ENCODE measurements around the gene LHX8.
"Not testable (repeated sequence)": the region's sequence is repeated elsewhere in the genome, so short reads cannot be mapped to it uniquely, and the experiment has no call there.

Gene LHX8

DNA sequence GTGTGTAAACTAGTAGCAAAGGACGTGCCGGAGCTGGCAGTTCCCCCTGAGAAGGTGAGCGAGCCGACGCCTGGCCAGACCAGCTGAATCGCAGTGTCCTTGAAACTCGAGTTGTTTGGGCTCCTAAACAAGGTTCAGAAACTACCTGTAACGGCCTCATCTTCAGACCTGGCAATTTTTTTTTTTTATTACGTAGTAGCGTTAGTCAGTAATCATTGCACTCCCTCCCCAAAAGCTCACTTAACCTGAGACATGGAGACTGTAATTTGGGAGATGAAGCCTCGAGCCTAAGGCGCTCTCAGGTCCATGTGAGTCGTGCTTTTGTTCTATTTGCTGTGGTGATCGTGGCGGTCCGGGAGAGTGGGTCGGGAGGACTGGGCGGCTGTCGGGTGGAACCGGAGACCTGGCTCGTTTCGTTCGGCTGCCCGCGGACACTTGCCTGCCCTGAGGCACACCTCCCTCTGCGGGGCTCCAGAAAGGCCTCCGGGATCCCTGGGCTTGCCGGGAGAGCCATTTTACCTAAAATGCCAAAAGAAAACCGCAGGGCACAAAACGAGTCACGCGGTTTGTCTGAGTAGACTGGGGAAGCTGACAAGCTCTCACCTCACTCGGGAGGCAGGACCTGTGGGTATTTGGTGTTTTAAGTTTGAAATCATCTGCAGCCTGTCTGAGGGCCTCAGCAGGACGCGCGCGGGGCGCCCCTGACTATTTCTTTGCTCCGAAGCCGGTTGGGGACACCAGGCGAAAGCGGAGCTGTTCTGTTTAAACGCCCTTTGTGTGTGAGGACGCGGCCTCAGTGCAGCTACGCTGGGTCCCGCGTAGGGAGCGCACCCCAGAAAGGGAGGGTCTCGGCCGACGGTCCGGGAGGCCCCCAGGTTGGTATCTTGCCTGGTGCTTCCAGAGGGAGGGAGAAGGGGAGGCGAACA is 722 bp downstream of the LHX8 start:
- DNase-seq: no peak

DNA sequence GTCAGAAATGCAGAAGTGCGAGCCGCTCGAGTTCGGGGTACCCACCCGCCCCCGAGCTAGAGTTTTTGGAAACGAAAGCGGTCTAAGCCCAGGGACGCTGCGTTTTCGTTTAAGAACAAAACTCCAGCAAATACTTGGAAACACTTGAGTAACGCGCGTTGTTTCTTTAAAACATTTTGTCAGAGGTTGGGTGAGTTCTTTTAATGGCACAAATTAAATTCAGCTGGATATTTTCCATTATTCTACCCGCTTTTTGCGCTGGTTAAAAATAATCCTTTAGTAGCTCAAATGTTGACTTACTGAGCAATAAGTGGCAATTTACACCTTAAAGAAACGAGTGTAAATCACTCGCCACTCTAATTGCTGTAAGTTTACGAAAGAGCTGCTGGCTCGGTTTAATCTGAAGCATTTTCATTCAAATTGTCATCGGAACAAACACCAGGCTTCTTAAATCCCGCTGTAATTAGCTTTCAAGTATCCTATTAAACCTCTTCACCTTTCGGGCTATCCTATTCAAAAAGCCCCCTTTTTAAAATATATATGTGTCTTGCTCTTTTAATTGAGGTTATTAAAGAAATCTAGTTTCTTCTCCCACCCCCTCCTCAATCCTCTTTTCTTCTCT is 1.5 kb downstream of the LHX8 start:
- DNase-seq: no peak

DNA sequence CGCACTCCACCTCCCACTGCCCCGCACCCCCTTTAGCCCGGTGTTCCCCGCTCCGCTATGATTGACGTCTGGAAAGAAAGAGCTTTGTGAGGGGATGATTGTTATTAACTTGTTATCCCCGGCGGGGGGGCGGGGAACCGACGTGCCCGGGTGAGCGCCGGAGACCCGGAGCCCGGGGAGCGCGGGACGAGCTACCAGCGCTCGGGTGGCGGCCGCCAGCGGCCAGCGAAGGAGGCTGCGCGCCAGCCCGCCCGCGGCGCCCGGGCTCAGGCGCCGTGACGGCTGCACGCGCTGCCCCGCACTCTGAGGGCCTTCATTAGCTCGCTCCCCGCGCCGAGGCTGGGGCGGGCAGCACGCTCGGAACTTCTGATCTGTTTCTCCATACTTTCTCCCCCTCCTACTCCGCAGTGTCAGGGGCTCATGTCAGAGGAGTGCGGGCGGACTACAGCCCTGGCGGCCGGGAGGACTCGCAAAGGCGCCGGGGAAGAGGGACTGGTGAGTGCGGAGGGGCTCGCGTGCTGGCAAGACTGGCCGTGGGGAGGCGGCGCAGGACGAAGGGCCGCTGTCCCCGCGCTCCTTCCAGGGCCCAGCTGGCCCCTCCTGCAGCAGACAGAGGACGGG is 2.1 kb downstream of the LHX8 start:
- DNase-seq: no peak

DNA sequence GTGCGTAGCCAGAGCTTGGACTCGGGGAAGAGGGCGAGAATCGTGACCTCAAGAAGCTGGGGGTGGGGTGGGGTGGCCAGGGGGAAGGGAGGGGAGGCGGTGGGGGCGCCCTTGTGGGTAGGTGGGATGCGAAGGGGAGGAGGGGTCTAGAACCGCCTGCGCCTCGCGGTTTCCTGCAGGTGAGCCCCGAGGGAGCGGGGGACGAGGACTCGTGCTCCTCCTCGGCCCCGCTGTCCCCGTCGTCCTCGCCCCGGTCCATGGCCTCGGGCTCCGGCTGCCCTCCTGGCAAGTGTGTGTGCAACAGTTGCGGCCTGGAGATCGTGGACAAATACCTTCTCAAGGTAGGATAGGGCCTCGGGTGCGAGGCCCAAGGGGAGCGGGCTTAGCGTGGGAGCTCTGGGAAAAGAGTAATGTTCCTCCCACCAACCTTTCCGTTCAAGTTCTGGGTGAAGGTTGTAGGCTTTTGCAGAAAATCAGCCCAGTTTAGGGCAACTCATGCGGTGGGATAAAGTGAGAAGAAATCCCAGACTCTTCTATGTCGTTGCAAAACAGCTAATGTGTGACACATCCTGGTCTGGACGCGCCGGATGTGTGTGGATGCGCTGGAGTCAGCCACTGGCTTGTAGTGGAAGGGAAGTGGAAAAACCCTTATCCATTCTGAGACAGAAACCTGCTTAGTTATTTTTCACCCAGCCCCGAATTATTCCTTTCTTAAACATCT is 2.9 kb downstream of the LHX8 start:
- DNase-seq: no peak

DNA sequence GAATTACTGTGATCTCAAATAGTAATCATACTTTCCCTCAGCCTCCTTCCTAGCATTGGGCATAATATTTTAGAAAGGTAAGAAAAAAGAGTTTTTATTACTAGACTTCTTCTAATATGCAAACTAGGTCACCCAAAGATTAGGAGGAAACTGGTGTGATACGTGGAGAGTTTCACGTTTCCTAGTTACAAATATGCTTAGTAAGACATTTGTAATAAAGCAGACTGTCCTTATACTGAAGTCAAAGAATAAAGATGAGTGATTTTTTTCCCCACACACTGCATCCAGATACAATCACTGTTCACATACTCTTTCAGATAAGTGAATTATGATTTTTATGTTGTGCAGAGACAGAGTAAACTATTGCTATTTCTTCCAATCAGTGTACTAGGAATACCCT is 17.9 kb downstream of the LHX8 start:
- DNase-seq: no peak

DNA sequence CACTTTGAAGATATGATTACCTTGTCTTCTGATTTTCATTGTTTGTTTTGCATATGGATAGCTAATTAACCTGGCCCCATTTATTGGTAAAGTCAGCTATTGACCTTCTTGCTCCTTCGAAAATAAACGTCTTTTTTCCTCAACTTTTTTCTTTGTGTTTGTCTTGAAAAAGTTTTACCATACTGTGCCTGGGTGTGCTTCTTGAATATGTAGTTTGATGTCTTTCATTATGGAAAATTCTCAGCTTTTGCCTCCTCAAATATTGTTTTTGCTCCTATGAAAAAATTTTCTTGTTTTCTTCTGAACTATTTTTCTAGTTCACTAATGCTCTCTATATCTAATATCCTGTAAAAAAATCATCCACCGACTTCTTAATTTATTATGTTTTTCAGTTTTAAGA is 25.0 kb downstream of the LHX8 start:
- DNase-seq: no peak

DNA sequence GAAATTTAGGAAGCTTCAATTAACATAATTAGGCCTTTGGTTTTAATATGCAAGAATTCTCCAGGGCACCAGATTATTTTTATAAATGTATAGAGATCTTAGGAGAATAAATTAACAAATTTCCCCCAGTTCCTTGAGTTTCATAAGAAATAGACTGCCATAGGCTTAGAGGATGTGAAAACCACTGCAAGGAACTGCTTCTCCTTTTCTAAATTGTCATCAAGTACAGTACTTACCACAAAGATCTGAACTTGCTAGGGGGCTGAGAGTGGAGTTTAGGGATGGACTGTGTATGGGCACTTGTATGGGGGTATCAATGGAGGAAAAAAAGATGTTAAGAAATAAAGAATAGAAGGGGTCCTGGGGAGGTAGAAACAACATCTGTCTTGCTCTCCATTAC is 31.1 kb downstream of the LHX8 start:
- no peak for DNase-seq

DNA sequence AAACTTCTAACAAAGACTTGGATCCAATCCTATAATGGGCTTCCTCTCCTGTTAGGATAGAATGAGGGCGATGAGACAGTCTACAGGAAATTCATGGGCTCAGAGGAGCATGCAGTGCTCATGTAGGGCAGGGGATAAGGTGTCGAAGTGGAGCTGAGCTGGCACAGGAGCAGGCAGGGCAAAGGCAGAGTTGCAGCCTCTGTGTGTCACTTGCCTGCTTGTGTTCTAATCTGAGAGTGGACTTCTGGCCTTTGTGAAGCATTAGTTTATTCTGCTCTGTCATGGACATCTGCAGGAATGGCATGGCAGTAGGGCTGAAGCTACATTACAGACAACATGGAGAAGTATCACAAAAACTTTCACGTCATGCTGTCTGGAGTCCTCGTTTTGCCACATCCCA is 32.6 kb downstream of the LHX8 start:
- no peak for DNase-seq

DNA sequence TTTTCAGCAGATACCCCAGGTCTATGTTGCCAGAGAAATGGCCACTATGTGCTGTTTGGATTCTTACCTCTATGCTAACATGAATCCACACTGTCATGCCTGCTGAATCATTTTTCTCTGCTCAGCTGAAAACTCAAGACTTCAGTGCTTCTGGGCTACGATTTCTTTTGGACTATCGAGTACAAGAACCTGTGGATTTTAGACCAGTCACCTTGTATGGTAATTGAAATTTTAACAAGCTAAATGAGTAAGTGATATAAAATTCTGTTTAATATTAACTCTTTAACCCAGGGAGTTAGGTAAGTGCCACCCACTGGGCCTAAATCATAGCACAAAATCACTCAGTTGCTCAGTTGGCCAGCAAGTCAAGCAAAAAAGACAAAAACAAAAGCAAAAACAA is 35.8 kb downstream of the LHX8 start:
- no peak for DNase-seq

DNA sequence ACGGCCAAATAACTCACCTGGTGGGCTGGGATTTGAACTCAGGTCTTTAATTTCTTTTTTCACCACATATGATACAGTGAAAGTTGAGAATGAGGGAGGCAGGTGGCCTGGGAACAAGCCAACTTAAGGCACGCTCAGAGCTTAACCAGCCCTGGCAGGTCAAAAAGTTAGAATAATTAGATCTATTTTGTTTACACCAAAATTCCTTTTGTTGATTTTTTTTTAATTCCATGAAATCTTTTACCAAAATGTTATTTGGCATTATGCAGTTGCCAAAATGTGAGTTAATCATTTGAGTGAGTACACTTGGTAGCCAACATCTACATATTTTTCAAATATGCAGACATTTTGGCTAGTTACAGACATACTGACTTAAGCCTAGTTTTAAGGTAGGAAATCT is 36.8 kb downstream of the LHX8 start:
- DNase-seq: no peak

DNA sequence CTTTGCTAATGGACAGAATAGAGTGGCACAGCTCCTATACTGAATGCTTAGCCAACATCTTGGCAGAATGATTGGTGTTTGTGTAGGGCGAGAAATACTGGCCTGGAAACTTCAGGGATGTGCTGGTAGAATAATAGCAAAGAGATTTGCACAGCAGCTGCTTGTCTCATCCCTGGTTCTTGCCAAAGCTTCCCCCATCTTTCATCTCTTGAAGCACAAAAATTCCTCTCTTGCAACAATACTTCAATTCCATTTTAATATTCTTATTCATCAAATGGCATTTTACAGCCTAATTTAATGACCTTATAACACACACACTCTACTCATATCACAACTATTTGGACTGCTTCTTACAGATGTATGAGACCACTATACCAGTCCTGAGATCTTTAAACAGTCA is 37.7 kb downstream of the LHX8 start:
- DNase-seq: no peak

DNA sequence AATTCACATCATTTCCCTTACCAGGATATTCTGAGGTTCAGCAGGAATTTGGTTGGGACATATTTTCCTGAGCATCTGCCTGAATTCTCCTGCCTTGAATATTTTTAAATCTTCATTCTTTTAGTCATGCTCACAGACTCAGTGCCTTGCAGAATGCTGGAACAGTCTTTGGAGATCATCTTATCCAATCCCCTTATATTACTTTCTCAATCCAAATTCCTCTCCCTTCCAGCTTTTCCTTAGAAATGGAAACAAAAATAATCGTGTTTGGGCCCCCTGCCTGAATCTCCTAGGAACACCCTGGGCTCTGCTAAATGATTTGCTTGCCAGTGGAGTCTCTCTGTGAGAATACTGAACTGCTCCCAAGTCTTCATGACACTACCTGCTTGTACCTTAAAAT is 38.4 kb downstream of the LHX8 start:
- no peak for DNase-seq

DNA sequence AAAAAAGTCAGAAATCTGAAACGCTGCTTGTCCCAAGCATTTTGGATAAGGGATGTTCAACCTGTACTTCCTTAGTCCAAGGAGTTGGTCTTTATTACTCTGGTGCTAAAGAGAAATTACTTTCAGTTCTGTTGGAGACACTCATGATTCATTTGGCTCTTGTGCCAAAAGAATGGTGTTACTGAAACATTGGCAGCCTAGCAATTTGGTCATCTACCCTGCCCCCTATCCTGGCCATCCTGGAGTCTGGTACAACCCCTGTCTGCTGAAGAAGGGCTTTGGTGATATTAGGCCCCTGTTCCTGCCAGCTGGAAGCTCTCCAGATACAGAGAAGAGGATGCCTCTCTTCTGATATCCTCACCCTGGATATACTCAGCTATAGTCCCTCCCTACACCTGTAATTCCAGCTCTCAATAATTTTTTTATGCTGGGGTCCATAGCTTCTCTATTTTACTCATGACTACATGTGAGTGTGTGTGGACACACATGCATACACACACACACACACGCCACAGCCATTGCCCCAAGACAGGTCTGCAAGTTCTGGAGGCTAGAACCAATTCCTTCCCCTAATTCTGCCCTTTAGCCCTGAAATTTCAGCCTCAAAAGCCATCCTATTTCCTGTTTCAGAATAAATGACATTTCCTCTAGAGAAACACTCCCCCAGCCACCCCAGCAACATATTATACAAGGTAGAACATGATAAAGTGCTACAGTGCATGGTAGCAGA is 40.0 kb downstream of the LHX8 start:
- DNase-seq: no peak

DNA sequence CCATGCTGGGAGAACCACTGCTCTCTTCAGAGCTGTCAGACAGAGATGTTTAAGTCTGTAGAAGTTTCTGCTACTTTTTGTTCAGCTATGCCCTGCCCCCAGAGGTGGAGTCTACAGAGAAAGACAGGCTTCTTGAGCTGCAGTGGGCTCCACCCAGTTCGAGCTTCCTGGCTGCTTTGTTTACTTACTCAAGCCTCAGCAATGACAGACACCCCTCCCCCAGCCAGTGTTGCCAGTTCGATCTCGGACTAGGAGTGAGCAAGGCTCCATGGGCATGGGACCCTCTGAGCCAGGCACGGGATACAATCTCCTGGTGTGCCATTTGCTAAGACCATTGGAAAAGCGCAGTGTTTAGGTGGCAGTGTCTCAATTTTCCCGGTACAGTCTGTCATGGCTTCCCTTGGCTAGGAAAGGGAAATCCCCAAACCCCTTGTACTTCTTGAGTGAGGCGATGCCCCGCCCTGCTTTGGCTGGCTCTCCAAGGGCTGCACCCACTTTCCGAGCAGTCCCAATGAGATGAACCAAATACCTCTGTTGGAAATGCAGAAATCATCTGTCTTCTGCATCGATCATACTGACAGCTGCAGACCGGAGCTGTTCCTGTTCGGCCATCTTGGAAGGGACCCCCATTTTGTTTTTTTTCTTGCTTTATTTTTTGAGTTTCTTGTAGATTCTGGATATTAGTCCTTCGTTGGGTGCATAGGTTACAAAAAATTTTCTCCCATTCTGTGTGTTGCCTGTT is 47.2 kb downstream of the LHX8 start:
- not testable (repeated sequence) for DNase-seq

DNA sequence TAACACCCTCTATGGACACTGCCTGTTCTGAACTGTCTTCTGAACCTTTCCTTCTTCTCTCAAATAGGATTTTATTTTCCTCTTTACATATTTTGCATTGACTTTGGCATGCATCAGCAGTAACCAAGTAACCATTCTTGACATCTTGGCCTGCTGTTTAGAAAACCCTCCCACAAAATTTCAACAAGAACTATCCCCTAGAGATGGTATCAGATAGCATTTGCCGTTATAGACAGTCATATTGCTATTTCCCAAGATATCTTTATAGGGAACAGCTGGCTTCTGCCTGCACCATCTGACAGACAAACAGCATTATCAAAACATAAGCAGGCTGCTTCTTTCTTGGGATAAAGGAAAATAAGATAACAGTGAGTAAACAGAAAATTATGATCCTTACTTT is 54.7 kb downstream of the LHX8 start:
- DNase-seq: no peak

DNA sequence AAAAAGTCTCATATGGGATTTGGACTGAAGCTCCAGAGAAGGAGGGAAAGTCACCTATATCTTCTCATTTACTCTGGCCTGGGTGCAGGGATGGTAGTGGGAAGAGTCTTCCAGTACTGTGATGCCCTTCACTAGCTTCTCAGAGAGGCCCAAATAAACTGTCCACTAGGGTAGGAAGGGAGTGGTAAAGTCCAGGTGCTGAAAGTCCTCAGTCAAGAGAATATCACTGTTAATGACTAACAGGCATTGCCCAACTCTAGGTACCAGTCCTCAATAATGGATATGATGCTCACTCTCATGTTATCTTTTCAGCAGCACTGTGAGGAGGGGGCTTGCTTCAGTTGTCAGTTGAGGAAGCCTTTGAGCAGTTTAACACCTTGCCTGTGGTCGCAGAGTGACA is 64.0 kb downstream of the LHX8 start:
- DNase-seq: no peak

DNA sequence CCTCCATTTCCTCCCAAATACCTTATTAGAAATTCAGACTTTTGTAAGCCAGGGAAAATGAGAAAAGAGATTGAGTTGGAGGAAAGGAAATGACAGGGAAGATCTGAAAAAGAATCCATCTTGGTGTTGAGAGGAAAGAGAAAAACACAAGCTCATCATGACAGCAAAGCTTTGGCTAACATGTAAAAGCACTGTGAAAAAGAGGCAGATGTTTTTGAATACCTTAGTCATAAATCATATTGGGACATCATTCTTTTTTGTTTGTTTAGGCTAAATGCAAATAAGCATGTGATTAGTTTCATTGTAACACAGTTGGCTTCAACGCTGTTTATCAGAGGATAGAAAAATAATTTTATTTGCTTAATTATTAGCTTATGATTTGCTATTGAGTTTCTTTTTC is 64.6 kb downstream of the LHX8 start:
- no peak for DNase-seq

DNA sequence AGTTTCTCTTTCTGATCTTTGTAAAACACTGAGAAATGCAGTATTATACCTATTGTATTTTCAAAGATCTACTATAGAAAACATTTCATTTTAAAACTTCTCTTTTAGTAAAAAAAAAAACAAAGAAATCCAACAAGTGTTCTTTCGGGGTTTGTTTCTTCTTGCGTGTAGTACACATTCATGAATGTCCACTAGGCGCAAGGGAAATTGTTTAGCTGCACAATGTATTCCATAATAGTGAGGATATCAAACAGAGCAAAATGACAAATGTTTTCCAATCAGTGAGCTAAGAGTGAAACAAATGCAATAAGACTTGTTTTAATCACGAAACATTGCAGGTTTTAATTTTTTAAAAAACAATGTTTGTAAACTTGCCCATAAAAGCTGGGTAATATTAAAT is 68.6 kb downstream of the LHX8 start:
- DNase-seq: no peak

DNA sequence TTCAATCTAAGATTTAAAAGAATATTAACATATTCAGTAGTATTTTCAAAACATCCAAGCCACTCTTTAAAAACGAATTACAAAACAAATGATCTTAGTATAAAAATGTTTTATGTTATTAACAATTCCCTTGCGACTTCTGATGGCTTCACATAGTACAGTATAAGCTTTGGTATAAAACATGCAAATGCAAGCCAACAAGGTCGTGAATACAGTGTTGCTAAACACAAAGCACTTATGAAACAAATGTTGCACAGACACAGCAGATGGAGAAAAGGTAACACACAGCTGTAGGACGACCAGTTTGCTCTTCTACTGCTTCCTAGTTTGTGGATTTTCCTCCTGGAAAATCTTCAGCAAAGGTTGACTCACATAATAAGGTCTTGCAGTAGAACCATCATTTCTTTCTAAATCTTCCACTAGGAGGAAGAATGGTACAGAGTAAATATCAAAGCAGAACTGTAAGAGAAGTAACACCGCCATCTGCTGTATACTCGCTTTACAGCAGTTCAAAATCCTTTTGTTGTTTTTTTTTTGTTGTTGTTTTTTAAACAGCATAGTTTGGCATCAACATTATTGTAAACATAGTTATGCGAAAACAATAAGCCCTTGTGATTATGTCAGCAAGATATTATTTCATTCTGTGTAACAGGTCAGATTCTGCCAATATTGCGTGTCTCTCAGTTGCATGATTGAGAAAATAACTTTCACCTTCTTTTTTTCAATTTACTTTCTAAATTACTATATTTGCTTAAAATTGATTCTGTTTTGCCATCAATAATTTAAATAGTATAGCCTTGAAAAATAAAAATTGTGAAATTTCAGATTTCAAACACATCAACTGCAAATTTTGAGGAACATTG is 69.5 kb downstream of the LHX8 start:
- DNase-seq: no peak

DNA sequence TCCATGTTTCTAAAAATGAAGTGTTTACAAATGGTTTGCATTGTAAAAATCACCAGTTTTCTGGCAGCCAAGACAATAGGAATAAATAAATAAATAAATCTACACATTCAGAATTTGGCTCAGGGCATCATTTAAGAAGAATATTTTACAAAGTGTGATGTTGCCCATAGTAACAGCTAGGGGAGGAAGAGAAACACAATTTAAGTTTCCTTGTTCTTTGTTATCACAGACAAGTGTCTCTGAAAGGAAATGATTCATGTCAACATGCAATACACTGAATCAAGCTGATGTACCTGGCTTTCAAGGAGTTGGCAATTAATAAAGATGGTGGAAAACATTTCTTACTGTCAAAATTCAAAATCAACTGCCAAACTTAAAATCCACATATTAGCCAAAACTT is 74.7 kb downstream of the LHX8 start:
- DNase-seq: no peak
